CD4-positive, alpha-beta T cell (primary cell): ENCODE data around the gene FGFBP3. TPM values are rescaled to one million over a fixed set of nuclear protein-coding genes. Genes with fewer than 3 reads are reported as not detected.
A peak's percentile ranks its signal among the peaks of the same experiment; 100 is the strongest.

Experiments used
- ATAC-seq: fragments of 200-7000 bp; cut with Tn5 transposase; one replicate; pipeline ENCODE4 v1.10.0; 2022; ENCODE audit warnings: mild to moderate bottlenecking; ENCODE audit not compliant: poor library complexity
- CTCF ChIA-PET: fragments of 350-600 bp; sonication (Branson Sonifier 250); formaldehyde crosslinking; loops from one replicate; lab custom pipeline; 2021; ENCODE audit warnings: antibody characterized with exemption, inconsistent platforms; lab: Charles Lee
- POLR2A ChIA-PET: fragments of 350-600 bp; sonication (Branson Sonifier 250); formaldehyde crosslinking; loops from one replicate; lab custom pipeline; 2021; ENCODE audit warnings: antibody characterized with exemption, inconsistent platforms; lab: Charles Lee
- DNase-seq, 14 experiments: peaks; one replicate each; pipeline ENCODE4 v3.0.0-alpha.2; 2013 to 2020; ENCODE audit warnings: mixed read lengths in 2 of 14
- H3K27ac ChIP-seq, 2 donors: one replicate each; pipeline versions ENCODE4 v1.5.1 to v1.7.0; 2013; ENCODE audit warnings: low read length in 2 of 2, low read depth in 1 of 2, mild to moderate bottlenecking in 1 of 2
- H3K27me3 ChIP-seq, 2 experiments: 1 replicate in 1 of 2; 2 replicates in 1 of 2; pipeline versions ENCODE4 v1.6.1 to v1.7.0; 2013; ENCODE audit warnings: low read length in 2 of 2, control low read depth in 1 of 2, mild to moderate bottlenecking in 1 of 2, moderate library complexity in 1 of 2; ENCODE audit not compliant: insufficient read depth in 2 of 2, control insufficient read depth in 1 of 2
- H3K36me3 ChIP-seq: one replicate; pipeline ENCODE4 v1.6.1; 2013; ENCODE audit warnings: low read length, control low read depth; ENCODE audit not compliant: insufficient read depth
- H3K4me1 ChIP-seq: one replicate; pipeline ENCODE4 v1.6.1; 2013; ENCODE audit warnings: low read length, control low read depth; ENCODE audit not compliant: insufficient read depth
- H3K4me3 ChIP-seq: one replicate; pipeline ENCODE4 v1.5.1; 2013; ENCODE audit warnings: mild to moderate bottlenecking, low read length, moderate library complexity
- H3K9me3 ChIP-seq, 2 experiments: 1 replicate in 1 of 2; 2 replicates in 1 of 2; pipeline versions ENCODE4 v1.6.1 to v1.7.0; 2013; ENCODE audit warnings: low read length in 2 of 2, mild to moderate bottlenecking in 2 of 2, control low read depth in 1 of 2, moderate library complexity in 1 of 2; ENCODE audit not compliant: control insufficient read depth in 1 of 2, insufficient read depth in 1 of 2
- H3K27ac Mint-ChIP-seq: one replicate; pipeline ENCODE4 v1.8.0; 2020; ENCODE audit warnings: mixed read lengths
- H3K27me3 Mint-ChIP-seq: one replicate; pipeline ENCODE4 v1.8.0; 2021; ENCODE audit warnings: mixed read lengths
- H3K36me3 Mint-ChIP-seq: one replicate; pipeline ENCODE4 v1.8.0; 2021; ENCODE audit warnings: low read depth, mixed read lengths
- H3K4me1 Mint-ChIP-seq: one replicate; pipeline ENCODE4 v1.8.0; 2021; ENCODE audit warnings: low read depth, mixed read lengths
- H3K4me3 Mint-ChIP-seq: one replicate; pipeline ENCODE4 v1.8.0; 2020; ENCODE audit warnings: mild to moderate bottlenecking, mixed read lengths
- H3K9me3 Mint-ChIP-seq: one replicate; pipeline ENCODE4 v1.8.0; 2020; ENCODE audit warnings: mixed read lengths
- CTCF ChIP-seq: fragments of 200-600 bp; IDR thresholded peaks from one replicate; pipeline ENCODE4 v1.8.0; 2022; ENCODE audit warnings: antibody characterized with exemption, mild to moderate bottlenecking
- intact Hi-C, 2 experiments: fragments of 100-400 bp; cut with DNase I in 1 of 2; cut with micrococcal nuclease in 1 of 2; formaldehyde crosslinking; loops; one replicate each; pipeline versions ENCODE4 v1.15.1 to v1.9.0; 2023 to 2025; cut with DNase I, micrococcal nuclease
- total RNA-seq, 174 experiments: library from RNA in 2 of 174; stranded (reverse) in 2 of 174; gene quantifications; one replicate each; pipeline ENCODE4 v1.2.3 and lab custom pipeline; 2021 to 2026

FGFBP3 gene
- total RNA-seq, 2 experiments from 2014 or later: 1.4 to 1.5 TPM

GRCh38 chr10:91931526-91932190 is 22.4 kb upstream of the FGFBP3 start:
- no peaks in the 10 kb centered on the region for H3K9me3 Mint-ChIP-seq
- POLR2A ChIA-PET: no interaction called here
- Histone ChIP-seq H3K4me3 (no peak overlapping the region), H3K4me1 (peaks cover 9% of the 10 kb centered on the region), H3K27ac (no peak overlapping the region), H3K36me3 (peaks cover 34% of the 10 kb centered on the region), H3K27me3 (no peaks in the 10 kb centered on the region), H3K9me3 (no peaks in the 10 kb centered on the region)
- peaks cover 78% of the 10 kb centered on the region for H3K4me1 Mint-ChIP-seq
- no peak overlapping the region for H3K4me3 Mint-ChIP-seq
- no peak for ATAC-seq
- H3K36me3 Mint-ChIP-seq: peaks cover 51% of the 10 kb centered on the region
- CTCF ChIA-PET: no interaction called here
- DNase-seq: no peak
- no peaks in the 10 kb centered on the region for H3K27me3 Mint-ChIP-seq
- no peak overlapping the region for H3K27ac Mint-ChIP-seq
- TF ChIP-seq CTCF: no peak
- intact Hi-C loops: no loop called here

- Histone ChIP-seq H3K4me3 (no peak overlapping the region), H3K4me1 (peaks cover 9% of the 10 kb centered on the region), H3K9me3 (no peaks in the 10 kb centered on the region), H3K27ac (no peak overlapping the region), H3K27me3 (no peaks in the 10 kb centered on the region), H3K36me3 (peaks cover 27% of the 10 kb centered on the region)
- H3K9me3 Mint-ChIP-seq: no peaks in the 10 kb centered on the region
- intact Hi-C loops: no loop called here
- peaks cover 80% of the 10 kb centered on the region for H3K4me1 Mint-ChIP-seq
- TF ChIP-seq CTCF: no peak
- ATAC-seq (no peak), DNase-seq (no peak)
- POLR2A ChIA-PET: no interaction called here
- no peak overlapping the region for H3K4me3 Mint-ChIP-seq
- no peaks in the 10 kb centered on the region for H3K27me3 Mint-ChIP-seq
- peaks cover 51% of the 10 kb centered on the region for H3K36me3 Mint-ChIP-seq
- H3K27ac Mint-ChIP-seq: no peak overlapping the region
- CTCF ChIA-PET: no interaction called here
Observed at GRCh38 chr10:91930939-91931338, 21.7 kb upstream of the FGFBP3 start.

GRCh38 chr10:91925022-91925320 is 15.7 kb upstream of the FGFBP3 start:
- H3K9me3 ChIP-seq: no peaks in the 10 kb centered on the region
- POLR2A ChIA-PET: interaction anchor here (0.6 to 2.8 kb wide), 3 partner anchors 17 to 1053 kb away, joined by 4 to 77 read pairs (median 68); partner anchors contain the start of genes FGFBP3 and TNKS2
- no peak for ATAC-seq
- H3K27ac Mint-ChIP-seq: peak overlapping the region; percentile 98
- no peak overlapping the region for H3K27ac ChIP-seq
- peaks cover 54% of the 10 kb centered on the region for H3K4me1 Mint-ChIP-seq
- H3K27me3 Mint-ChIP-seq: no peaks in the 10 kb centered on the region
- peaks cover 7% of the 10 kb centered on the region for H3K36me3 ChIP-seq
- peaks cover 26% of the 10 kb centered on the region for H3K36me3 Mint-ChIP-seq
- H3K9me3 Mint-ChIP-seq: no peaks in the 10 kb centered on the region
- no peaks in the 10 kb centered on the region for H3K27me3 ChIP-seq
- DNase-seq: no peak
- peaks cover 24% of the 10 kb centered on the region for H3K4me1 ChIP-seq
- peak overlapping the region; percentile 86 for H3K4me3 ChIP-seq
- intact Hi-C loops: loop anchor here (10.0 kb wide), 5 partner anchors 650 to 1570 kb away; partner anchors contain the start of genes RPP30 (in 2 of the 2), CEP55 (in 1 of the 2), IDE (in 1 of the 2) and PCGF5 (in 1 of the 2)
- TF ChIP-seq CTCF: no peak
- CTCF ChIA-PET: interaction anchor here (2.0 kb wide), 1 partner anchor 15 kb away, joined by 7 read pairs; no protein-coding TSS in a partner anchor
- peak overlapping the region; percentile 98 for H3K4me3 Mint-ChIP-seq
